ENCODE measurements around the gene PROM2. TPM values are rescaled to one million over a fixed set of nuclear protein-coding genes. Genes with fewer than 3 reads are reported as not detected.

The PROM2 gene
- total and polyA plus RNA-seq, 10 of the 15 experiments (the other 5 are each of a cell fraction or from before 2014, with no cell fraction given): 0.01 to 0.04 TPM; not detected in 8

DNA sequence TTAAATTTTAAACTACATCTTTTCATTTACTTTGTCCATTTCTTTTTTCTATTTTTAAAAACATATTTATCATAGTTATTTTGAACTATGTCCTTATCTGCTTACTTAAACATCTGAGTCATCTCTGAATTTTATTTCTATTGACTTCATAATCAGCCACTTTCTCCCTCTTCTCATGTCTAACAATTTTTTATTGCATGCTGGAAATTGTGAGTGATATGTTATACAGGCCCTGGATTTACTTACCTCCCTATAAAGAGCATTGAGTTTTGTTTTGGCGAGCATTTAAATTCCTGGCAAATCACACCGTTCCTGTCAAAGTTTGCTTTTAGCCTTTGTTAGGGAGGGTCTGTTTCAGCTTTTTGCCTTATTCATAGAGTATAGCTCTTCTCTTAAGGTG is 62.2 kb downstream of the PROM2 start (continued):
- TF ChIP-seq, protein P1, sequence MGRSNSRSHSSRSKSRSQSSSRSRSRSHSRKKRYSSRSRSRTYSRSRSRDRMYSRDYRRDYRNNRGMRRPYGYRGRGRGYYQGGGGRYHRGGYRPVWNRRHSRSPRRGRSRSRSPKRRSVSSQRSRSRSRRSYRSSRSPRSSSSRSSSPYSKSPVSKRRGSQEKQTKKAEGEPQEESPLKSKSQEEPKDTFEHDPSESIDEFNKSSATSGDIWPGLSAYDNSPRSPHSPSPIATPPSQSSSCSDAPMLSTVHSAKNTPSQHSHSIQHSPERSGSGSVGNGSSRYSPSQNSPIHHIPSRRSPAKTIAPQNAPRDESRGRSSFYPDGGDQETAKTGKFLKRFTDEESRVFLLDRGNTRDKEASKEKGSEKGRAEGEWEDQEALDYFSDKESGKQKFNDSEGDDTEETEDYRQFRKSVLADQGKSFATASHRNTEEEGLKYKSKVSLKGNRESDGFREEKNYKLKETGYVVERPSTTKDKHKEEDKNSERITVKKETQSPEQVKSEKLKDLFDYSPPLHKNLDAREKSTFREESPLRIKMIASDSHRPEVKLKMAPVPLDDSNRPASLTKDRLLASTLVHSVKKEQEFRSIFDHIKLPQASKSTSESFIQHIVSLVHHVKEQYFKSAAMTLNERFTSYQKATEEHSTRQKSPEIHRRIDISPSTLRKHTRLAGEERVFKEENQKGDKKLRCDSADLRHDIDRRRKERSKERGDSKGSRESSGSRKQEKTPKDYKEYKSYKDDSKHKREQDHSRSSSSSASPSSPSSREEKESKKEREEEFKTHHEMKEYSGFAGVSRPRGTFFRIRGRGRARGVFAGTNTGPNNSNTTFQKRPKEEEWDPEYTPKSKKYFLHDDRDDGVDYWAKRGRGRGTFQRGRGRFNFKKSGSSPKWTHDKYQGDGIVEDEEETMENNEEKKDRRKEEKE (IDR thresholded peaks at IDR 0.05): no peak
- no peak for TF ChIP-seq NRF1 (conservative IDR thresholded peaks at IDR 0.05; ENCODE audit: low read depth, low read length)
- no peak for TF ChIP-seq RUNX3 (IDR thresholded peaks at IDR 0.05; ENCODE audit: low read length)
- no peak for TF ChIP-seq SMAD5 (IDR thresholded peaks at IDR 0.05; ENCODE audit: low read depth)
- TF ChIP-seq SMAD1 (IDR thresholded peaks at IDR 0.05; ENCODE audit: low read depth, partially characterized antibody): no peak

DNA sequence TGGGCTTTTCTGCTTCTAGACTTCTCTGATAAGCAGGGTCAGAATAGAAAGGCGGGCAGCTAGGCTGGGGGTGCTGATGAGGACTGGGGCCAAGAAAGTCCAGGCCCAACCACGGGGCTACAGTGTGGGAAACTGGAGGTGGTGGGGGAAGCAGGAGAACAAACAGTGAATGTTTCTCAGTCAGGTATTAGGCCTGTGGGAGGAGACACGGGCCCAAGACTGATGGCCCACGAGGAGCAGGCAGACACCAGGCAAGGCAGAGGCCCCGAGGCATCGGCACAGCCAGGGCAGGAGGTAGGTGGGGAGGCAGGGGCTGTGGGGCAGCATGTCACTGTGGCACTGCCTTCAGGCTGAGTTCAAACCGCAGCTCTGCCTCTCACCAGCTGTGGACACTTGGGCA is 63.6 kb downstream of the PROM2 start:
- H3K36me3 ChIP-seq (ENCODE audit: control insufficient read depth in 2 of 2, insufficient read depth in 2 of 2, low read length in 1 of 2): no peaks in the 10 kb centered on the region
- 10% methylated on average over 7 of the region's 7 CpGs for WGBS (ENCODE audit: insufficient coverage, insufficient replicate concordance, low lambda C conversion rate, missing lambda C conversion rate)
- H3K9me3 ChIP-seq (replicated peaks; ENCODE audit: control insufficient read depth, insufficient read depth, low read length): no peaks in the 10 kb centered on the region
- no peaks in the 10 kb centered on the region for H3K79me2 ChIP-seq (ENCODE audit: control insufficient read depth, insufficient read depth, low read length)
- H3K27ac ChIP-seq (ENCODE audit: control insufficient read depth, insufficient read depth): no peak overlapping the region
- intact Hi-C loops (cut with micrococcal nuclease; ENCODE audit: unreplicated experiment): no loop called here
- DNase-seq (ENCODE audit: low read depth, low spot score): no peak
- H3K27me3 ChIP-seq (replicated peaks in 1 of 2; ENCODE audit: control insufficient read depth in 2 of 2, insufficient read depth in 2 of 2, low read length in 1 of 2): no peaks in the 10 kb centered on the region; a peak in 1 of 4 replicates
- in situ Hi-C loops (cut with MboI): no loop called here
- RAD21 ChIA-PET (ENCODE audit: unreplicated experiment): no interaction called here
- H3K4me2 ChIP-seq (ENCODE audit: control insufficient read depth, insufficient read depth): no peak overlapping the region
- SMC1A ChIA-PET (ENCODE audit: uncharacterized antibody, unreplicated experiment): no interaction called here
- H3K9ac ChIP-seq (ENCODE audit: control insufficient read depth, insufficient read depth, low read length): no peak overlapping the region
- H3K4me1 ChIP-seq (ENCODE audit: control insufficient read depth, insufficient read depth, low read length): no peaks in the 10 kb centered on the region
- no peak overlapping the region for H2AFZ ChIP-seq (ENCODE audit: control insufficient read depth, low read depth, low read length)
- H4K20me1 ChIP-seq (ENCODE audit: control insufficient read depth, insufficient read depth): no peaks in the 10 kb centered on the region
- CTCF ChIA-PET: no interaction called here
- H3K4me3 ChIP-seq: no peak overlapping the region
- POLR2A ChIA-PET: no interaction called here
- ATAC-seq: no peak
- no peak for FAIRE-seq
- no TSS peak for BruUV-seq (replicated peaks)
- TF ChIP-seq TCF3 (IDR thresholded peaks at IDR 0.05; ENCODE audit: borderline replicate concordance, insufficient read depth, low read depth, low read length): no peak
- TF ChIP-seq, protein P2, sequence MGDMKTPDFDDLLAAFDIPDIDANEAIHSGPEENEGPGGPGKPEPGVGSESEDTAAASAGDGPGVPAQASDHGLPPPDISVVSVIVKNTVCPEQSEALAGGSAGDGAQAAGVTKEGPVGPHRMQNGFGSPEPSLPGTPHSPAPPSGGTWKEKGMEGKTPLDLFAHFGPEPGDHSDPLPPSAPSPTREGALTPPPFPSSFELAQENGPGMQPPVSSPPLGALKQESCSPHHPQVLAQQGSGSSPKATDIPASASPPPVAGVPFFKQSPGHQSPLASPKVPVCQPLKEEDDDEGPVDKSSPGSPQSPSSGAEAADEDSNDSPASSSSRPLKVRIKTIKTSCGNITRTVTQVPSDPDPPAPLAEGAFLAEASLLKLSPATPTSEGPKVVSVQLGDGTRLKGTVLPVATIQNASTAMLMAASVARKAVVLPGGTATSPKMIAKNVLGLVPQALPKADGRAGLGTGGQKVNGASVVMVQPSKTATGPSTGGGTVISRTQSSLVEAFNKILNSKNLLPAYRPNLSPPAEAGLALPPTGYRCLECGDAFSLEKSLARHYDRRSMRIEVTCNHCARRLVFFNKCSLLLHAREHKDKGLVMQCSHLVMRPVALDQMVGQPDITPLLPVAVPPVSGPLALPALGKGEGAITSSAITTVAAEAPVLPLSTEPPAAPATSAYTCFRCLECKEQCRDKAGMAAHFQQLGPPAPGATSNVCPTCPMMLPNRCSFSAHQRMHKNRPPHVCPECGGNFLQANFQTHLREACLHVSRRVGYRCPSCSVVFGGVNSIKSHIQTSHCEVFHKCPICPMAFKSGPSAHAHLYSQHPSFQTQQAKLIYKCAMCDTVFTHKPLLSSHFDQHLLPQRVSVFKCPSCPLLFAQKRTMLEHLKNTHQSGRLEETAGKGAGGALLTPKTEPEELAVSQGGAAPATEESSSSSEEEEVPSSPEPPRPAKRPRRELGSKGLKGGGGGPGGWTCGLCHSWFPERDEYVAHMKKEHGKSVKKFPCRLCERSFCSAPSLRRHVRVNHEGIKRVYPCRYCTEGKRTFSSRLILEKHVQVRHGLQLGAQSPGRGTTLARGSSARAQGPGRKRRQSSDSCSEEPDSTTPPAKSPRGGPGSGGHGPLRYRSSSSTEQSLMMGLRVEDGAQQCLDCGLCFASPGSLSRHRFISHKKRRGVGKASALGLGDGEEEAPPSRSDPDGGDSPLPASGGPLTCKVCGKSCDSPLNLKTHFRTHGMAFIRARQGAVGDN (IDR thresholded peaks at IDR 0.05): no peak
- no peak for TF ChIP-seq MYB (IDR thresholded peaks at IDR 0.05; ENCODE audit: borderline replicate concordance, low read depth, low read length)
- TF ChIP-seq HDGF (IDR thresholded peaks at IDR 0.05): no peak
- TF ChIP-seq IRF4 (IDR thresholded peaks at IDR 0.05; ENCODE audit: low read depth, low read length): no peak
- no peak for TF ChIP-seq SUPT20H (IDR thresholded peaks at IDR 0.05; ENCODE audit: borderline replicate concordance, control insufficient read depth, low read depth, low read length)
- no peak for TF ChIP-seq WRNIP1 (IDR thresholded peaks at IDR 0.05; ENCODE audit: borderline replicate concordance, low read depth, low read length)
- no peak for TF ChIP-seq BHLHE40 (IDR thresholded peaks at IDR 0.05; ENCODE audit: borderline replicate concordance in 1 of 2, low read depth in 2 of 2, low read length in 1 of 2)
- TF ChIP-seq, protein P3, sequence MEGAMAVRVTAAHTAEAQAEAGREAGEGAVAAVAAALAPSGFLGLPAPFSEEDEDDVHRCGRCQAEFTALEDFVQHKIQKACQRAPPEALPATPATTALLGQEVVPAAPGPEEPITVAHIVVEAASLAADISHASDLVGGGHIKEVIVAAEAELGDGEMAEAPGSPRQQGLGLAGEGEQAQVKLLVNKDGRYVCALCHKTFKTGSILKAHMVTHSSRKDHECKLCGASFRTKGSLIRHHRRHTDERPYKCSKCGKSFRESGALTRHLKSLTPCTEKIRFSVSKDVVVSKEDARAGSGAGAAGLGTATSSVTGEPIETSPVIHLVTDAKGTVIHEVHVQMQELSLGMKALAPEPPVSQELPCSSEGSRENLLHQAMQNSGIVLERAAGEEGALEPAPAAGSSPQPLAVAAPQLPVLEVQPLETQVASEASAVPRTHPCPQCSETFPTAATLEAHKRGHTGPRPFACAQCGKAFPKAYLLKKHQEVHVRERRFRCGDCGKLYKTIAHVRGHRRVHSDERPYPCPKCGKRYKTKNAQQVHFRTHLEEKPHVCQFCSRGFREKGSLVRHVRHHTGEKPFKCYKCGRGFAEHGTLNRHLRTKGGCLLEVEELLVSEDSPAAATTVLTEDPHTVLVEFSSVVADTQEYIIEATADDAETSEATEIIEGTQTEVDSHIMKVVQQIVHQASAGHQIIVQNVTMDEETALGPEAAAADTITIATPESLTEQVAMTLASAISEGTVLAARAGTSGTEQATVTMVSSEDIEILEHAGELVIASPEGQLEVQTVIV (IDR thresholded peaks at IDR 0.05; ENCODE audit: borderline replicate concordance, partially characterized antibody): no peak
- TF ChIP-seq LARP7 (IDR thresholded peaks at IDR 0.05): no peak
